HG03378 (cell line): ENCODE results near the gene ICE2.
"Not testable (repeated sequence)": the region's sequence is repeated elsewhere in the genome, so short reads cannot be mapped to it uniquely, and the experiment has no call there.

Experiments used
- ATAC-seq: cut with Tn5 transposase; IDR thresholded peaks from one replicate; pipeline ENCODE4 v1.9.1; 2021; ENCODE audit warnings: mild to moderate bottlenecking, moderate library complexity; ENCODE audit not compliant: unreplicated experiment

ICE2 gene

GRCh38 chr15:60411774-60412425 is 67.0 kb downstream of the ICE2 start:
- ATAC-seq = no peak

- ATAC-seq = not testable (repeated sequence)
Observed at GRCh38 chr15:60410350-60410749, 68.6 kb downstream of the ICE2 start.

- peak; percentile 67 for ATAC-seq
Observed at GRCh38 chr15:60408463-60408981, 70.4 kb downstream of the ICE2 start.

GRCh38 chr15:60407415-60407805 is 71.5 kb downstream of the ICE2 start:
- ATAC-seq = no peak

DNA sequence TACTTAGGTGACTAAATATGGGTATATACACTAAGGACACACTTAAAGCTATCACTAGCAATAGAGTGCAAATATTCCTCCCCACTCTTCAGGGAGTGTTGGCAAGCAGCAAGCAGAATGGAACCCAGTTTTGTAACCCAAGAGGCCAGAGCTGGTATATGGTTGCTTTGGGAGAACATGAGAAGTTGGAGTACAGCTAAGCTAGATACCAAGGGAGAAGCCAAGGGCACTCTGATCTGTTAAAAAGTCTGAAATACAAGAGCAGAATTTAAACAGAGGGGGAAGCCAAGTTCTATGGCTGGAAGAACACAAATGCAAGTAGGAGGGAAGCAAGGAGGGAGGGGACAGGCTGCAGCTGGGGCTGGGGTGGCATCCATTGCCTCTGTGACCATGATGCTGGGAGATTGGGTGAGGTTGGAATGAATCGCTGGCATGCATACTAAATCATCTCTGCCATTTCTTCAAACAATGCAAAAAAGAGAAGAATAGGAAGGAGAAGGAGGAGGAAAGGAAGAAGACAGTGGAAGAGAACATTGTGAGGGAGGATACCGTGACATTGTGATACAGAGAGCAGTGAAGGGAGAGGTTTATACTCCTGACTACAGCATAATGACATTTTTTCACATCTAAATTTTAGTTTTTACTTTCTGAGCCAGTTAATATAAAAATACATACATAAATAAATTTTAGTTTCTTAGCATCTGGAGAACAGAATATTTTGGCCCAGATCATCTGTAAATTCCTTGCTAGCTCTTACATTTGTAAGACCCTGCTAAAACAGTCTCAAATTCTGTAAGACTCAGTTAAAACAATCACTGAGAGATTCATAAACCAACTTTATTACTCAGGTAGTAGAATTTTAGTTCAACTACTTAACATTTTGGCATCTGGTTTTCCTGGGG is 72.2 kb downstream of the ICE2 start:
- ATAC-seq = no peak

DNA sequence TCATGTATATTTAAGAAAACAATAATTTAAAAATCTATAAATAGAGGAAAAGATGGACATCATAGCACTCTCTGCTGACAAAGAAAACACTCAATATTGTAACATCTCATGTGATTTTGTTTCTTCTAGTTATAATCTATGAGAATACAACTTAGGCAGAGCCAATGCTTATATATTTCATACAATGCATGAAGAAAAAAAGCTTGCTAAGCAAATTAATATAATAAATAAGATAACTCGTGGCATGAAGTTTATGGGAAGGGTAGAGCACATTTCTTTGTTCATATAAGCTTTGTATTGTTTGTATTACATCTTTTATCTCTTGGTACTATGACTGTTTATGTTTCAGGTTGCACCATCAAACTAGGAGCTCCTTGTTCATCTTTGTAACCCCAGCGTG is 73.5 kb downstream of the ICE2 start:
- no peak for ATAC-seq

DNA sequence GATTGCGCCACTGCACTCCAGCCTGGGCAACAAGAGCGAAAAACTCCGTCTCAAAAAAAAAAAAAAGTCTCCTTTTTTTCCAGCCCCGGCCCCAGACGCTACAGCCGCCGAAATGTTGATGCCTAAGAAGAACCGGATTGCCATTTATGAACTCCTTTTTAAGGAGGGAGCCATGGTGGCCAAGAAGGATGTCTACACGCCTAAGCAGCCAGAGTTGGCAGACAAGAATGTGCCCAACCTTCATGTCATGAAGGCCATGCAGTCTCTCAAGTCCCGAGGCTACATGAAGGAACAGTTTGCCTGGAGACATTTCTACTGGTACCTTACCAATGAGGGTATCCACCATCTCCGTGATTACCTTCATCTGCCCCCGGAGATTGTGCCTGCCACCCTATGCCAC is 74.6 kb downstream of the ICE2 start:
- ATAC-seq = not testable (repeated sequence)

DNA sequence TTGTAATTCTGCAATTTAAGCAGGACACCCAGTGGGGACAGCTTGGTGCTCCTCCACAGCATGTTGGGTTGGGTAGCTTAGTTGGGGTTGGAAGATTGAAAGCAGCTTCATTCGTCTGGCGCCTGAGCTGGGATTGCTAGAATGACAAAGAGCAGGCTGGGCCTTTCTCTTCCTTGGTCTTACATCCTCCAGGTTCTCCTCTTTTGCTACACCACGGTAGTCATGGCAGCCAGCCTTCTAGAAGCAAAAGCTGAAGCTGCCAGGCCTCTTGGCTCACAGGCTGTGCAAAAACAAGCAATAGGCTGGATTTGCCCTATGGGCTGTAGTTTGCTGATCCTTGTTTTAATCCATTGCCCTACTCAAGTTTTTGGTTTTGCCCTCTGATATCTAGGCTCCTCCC is 78.0 kb downstream of the ICE2 start:
- ATAC-seq = no peak

DNA sequence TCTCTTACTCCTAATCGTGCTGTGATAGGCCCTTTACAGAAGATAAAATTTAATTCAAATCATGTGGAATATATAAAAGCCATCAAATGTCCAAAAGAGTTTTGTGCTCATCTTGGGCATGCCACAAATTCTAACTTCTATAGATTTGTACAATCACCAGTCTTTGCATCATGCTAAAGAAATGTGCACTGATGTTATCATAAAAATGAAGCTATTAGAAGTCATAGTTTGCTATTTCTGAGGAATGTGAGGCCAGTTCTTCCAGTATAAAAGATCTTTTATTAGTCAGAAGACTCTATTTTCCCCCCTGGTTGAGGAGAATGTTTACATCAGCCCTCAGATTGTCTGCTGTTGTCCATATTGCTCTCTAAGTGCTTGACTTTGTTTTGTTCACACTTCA is 79.0 kb downstream of the ICE2 start:
- ATAC-seq = no peak

GRCh38 chr15:60399246-60399915 is 79.6 kb downstream of the ICE2 start:
- no peak for ATAC-seq

DNA sequence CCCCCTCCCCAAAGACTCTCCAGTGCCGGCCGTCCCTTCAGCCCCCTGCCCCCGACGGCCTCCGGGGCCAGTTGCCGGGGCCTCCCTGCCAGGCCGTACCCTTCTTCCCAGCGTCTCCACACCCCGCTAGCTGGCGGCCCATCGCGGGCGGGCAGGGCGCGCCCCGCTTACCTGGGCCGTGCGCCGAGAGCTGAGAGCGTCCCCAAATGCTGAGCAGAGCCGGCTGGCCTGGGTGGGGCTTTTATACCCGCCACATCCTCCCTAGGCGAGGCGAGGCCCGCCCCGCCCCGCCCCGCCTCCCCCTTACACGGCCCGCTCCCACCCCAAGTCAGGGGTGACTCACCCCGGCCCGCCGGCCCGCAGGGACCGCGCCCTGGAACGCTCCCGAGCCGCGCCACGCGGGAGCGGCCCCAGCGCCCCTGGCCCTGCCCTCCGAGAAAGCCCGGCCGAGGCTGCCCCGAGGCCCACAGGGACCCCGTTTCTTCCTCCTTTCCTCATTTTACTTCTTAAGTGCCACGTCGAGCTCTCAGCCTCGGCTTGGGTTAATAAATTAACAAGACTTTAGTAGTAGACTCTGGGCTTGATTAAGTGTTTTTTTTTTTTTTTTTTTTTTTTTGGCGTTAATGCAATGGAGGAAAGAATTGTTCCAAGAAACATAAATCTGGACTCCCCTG is 81.0 kb downstream of the ICE2 start, which contains the start of gene ANXA2:
Gene ANXA2 (minus strand): TSS at position 215 of the 674 bp plus-strand sequence. CDS start 11,911 bp downstream, outside the sequence.
- peak; percentile 52 for ATAC-seq

DNA sequence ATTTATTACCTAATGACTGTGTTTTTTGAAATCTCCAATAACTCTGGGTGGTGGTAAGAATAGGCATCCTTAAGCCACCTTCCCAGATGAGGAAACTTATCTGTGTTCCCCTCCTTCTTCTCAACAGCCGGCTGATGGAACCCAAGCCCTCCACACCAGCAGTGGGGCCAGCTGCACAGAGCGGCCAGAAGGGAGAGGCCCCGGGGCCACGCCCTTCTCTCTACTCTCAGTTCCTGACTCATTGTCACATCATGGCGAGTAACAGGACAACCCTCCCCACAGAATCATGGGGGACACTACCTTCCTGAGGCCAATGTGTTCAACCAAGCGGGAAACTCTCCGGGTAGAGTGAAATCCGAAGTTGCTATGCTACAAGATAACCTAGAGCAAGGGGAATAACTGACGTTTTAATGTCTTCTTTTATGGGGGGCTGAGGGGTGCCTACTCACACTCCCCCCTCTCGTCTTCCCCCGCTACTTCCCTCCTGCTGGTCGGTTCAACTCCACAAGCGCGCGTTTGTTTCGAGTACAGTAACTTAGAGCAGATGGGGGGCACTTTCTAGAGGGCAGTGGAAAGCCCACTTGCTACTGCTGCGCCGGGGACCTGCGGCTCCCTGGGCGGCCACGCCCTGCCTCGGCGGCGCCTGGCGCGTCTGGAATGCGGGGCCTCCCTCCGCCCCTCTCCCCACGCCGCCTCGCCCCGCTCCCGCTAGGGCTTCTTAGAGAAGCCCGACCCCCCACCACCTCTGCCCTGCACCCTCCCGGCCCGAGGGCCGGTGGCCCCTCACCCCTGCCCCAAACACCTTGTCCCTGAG is 81.8 kb downstream of the ICE2 start:
- peak; percentile 70 for ATAC-seq

DNA sequence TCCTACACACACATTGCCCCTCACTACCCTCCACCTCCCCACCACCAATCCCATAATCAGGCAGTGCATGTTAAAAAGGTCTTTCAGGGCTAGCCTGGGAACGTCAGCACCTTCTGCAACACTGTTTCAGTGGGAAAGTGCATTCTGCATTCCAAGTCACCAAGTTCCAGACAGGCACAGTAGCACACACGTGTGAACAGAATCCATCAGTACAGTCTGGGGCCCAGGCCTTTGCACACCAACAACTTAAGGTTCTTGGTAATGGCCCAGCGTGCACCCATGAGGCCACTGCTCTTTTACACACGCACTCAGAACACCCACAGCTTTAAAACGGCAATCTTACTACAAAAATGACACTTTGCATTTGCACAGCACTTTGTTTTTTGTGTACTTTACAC is 82.4 kb downstream of the ICE2 start:
- ATAC-seq = no peak

DNA sequence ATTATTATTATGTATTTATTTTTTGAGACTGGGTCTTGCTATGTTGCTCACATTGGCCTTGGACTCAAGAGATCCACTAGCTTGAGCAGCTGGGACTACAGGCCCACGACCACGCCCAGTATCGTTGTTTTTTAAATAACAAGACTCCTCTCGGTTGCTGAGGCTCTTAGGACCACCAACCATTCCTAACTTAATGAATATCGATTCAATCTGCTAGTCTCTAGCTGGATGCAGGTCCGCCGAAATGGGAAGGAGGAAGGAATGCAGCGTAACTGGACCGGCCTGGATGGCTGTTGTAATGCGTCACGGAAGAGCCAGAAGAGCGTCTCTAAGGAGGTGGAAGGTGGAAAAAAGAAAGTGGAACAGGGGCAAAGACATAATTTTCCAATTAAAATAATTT is 82.8 kb downstream of the ICE2 start:
- ATAC-seq = no peak

GRCh38 chr15:60395276-60396011 is 83.5 kb downstream of the ICE2 start:
- no peak for ATAC-seq

GRCh38 chr15:60394689-60395097 is 84.2 kb downstream of the ICE2 start:
- ATAC-seq = no peak

DNA sequence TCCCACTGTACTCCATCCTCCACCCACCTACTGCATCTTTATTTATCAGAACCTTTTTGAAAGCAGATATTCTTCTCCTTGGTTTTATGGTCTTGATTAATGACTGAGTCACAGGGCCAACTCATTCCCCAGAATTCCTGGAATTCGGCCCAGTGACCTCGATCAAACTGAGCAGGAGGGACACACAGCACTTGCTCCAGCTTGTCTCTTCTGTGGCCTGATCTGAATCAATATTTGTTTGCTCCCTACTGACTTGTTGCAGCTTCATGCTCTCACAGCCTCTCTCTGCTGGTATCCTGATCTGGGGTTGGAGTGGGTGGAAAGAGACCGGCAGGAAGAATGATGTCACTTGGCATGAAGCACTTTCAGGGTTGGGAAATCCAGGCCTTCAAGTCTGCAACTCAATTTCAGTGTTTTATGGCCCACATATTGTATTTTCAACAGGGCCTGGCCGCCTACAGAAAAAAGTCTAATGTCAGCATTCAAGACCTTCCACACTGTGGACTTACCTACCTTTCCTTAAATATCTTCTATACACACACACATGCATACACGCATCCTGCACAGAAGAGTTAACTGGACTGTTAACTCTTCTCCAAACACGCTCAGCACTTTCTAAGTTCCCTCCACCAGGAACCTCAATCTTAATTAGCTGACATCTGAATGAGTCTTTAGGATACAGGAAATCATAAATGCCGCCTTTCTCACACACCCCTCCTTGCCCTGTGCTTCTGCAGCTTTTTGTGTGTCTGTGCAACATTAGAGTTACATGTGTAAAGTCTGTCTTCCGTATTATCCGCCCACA is 85.8 kb downstream of the ICE2 start:
- no peak for ATAC-seq

DNA sequence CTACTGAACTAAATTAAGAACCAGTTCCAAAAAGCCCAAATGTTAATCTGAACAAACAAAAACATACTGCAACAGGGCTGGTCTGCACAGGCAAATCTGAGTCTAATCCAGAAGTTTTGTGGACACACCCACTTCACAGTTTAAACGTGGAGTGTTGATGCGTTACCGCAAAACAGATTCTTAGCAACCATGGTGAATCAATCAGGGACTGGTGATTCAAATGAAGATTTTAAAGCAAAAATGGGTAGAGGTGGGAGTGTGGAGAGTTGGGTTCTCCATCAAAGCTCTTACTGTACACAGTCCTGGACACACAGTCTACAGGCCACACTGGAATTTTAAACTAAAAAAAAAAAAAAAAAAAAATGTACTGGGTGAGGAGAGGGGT is 86.3 kb downstream of the ICE2 start:
- ATAC-seq = no peak
